Mammary epithelial cell (primary cell): ENCODE results near the gene RSPO3.

Source experiments
- CTCF ChIP-seq, 2 donors: IDR thresholded peaks in 1 of 2; conservative IDR thresholded peaks in 1 of 2; 2 replicates each; pipeline ENCODE4 v1.5.1; 2011 to 2012; ENCODE audit warnings: inconsistent platforms in 2 of 2, low read length in 2 of 2, mild to moderate bottlenecking in 2 of 2, control low read depth in 1 of 2, low read depth in 1 of 2; ENCODE audit not compliant: insufficient read depth in 1 of 2; ENCODE audit errors: extremely low read depth in 1 of 2
- EZH2 ChIP-seq: IDR thresholded peaks from 2 replicates; pipeline ENCODE4 v1.6.1; 2012; ENCODE audit warnings: low read length, inconsistent platforms, borderline replicate concordance

- no peak for TF ChIP-seq CTCF (conservative IDR thresholded peaks at IDR 0.05 in 1 of 2, IDR thresholded peaks at IDR 0.05 in 1 of 2; ENCODE audit: extremely low read depth in 1 of 2, insufficient read depth in 1 of 2, low read depth in 1 of 2, low read length in 2 of 2)
- TF ChIP-seq EZH2: no peak
These were observed 42.0 kb upstream of the RSPO3 start for GRCh38 chr6:127076466-127076865.
